Fibroblast of skin of left quadriceps (primary cell): Measurements from ENCODE around the gene GRB10.

Experiments used
- DNase-seq, 2 experiments: peaks; one replicate each; pipeline ENCODE4 v3.0.0-alpha.2; 2013; ENCODE audit warnings: low read depth in 2 of 2

The GRB10 gene

DNA sequence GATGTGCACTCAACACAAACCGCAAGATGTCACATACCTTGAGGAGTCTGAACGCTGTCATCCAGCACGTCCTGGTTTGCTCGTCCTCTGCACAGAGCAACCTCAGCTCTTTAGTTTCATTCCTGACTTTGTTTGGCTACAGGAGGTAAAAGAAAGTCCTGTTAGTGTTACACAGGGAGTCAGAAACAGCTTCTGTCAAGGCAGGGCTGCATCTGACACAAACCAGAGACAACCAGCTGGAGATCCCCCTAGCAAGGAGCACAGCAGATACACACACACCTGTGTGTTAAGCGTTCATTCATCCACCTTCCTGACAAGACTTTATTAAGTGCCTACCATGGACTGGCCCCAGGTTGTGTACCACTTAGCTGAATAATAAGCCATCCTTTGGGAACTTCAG is 170.0 kb downstream of the GRB10 start:
- DNase-seq: no peak

DNA sequence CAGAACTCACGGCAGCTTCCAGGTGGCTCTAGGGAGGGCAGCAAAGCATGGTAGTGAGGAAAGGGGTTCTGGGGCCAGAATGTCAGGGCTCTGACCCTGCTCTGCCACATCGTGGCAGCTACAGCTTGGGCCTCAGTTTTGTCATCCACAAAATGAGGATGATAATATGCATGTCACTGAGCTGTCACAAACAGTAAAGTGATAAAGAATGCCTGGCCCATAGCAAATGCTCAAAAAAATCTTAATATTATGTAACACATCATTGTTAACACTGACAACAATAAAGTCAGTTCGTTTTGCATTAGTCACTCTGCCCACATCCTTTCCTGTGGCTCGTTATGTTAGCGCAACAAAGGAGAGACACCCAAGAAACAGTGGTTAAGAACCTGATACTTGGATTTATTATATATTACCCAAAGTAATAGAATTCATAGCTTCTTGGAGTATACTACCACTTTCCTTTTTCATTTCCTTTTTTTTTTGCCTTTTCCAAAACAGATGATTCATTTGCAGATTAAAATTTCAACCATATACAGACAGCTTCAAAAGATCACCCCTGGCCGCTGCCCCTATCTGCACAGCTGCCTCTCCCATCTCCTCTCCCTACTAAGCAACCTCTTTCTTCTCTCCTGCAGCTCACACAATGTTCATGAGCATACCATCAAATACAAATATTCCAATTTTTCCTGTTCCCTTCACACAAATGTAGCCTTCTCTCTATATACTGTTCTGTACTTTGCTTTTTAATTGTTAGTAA is 172.0 kb downstream of the GRB10 start:
- DNase-seq: peak; percentile 10 to 15

DNA sequence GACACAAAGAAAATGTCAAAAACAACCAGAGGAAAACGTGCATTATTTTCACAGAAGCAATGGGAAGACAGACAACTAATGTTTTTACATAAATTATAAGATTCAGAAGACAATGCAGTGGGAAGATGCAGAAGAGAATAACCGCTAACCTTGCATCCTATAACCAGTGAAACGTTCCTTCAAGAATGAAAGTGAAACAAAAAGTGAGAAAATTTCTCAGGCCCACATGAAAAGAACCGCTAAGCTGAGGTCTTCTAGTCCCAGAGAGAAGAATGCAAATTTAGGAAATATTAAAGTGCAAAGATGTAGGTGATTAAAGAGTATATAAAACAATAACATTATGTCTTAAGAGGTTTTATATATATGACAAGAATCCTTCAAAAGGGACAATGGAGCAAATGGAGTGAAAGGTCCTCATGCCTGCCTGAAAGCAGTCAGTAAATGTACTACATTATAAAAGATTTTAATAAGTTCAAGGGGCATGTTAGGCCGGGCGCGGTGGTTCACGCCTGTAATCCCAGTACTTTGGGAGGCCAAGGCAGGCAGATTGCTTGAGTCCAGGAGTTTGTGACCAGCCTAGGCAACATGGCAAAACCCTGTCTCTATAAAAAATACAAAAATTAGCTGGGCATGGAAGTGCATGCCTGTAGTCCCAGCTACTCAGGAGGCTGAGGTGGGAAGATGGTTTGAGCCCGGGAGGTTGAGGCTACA is 174.3 kb downstream of the GRB10 start:
- DNase-seq: no peak

DNA sequence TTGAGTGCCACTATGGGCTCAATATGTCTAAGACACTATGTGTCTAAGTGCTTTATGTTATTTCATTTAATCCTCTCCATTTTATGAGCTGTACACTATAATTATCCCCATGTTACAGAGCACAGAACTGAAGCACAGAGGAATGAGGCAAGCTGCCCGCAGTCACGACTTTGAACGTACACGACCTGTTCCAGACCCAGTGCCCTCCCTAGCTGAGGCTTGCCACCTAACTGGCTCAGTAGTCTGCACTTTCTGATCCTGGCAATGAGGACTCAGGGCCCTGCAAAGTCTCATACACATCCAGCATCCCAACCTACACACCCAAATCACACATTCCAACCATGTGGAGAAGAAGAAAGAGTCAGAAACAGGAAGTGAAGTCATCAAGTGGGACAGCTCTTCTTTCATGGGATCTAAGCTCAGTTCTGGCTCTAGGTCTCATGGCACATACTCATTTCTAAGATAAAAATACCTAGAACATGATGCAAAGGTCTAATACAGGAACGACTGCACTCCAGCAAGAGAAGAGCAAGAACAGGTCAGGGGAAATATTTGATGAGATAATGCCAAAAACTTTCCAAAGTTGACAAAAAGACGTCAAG is 175.1 kb downstream of the GRB10 start:
- DNase-seq: no peak

DNA sequence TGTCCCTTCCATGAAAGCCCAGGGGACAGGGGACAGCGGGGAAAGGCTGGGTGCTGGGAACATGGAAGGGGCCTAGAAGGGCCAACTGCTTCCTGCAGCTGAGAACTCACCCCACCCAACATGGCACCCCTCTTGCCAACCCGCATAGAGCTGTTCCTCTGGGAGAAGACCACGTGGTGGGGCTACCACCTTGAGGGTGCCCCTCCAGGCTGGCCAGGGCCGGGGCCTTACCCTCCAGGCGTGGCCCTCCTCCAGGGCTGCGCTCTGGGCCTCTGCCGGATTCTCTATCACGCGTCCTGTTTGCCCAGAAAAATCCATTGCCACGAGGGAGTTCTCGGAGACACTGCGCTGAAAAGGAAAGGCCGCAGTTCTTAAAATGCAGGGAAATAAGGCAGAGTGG is 177.6 kb downstream of the GRB10 start:
- DNase-seq: no peak

DNA sequence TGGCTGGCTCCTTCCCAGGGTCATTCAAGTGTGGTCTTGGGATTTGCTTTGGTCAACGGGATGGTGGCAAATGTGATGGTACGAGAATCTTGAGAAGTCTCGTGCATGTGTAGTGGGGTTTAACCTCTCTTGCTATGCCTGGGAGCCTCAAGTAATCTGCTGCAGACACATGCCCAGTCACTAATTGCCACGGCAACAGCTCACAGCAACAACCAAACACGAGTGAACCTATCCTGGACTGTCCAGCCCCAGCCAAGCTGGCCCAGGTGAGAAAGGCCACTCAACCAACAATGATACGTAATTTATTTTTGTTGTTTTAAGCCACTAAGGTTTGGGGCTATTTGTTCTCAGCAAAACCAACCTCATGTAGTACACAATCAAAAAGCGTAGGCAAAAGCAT is 179.4 kb downstream of the GRB10 start:
- DNase-seq: no peak

DNA sequence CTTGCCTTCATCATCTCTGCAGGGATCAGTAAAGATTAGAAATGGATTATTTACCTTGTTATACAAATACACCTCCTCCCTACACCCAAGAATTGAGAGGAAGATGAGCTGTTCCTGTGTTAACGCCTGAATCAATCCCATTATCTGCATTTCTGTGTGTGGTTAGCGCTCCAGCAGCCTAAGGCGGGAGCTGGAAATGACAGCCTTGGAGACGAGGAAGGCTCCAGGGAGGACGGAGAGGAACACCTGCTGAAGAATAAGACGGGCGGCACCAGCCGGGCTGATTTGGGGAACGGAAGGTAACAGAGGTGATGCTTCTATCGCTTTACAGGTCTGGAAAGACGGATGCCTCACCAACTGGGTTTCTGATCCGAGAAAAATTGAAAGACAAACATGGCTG is 183.3 kb downstream of the GRB10 start:
- no peak for DNase-seq

DNA sequence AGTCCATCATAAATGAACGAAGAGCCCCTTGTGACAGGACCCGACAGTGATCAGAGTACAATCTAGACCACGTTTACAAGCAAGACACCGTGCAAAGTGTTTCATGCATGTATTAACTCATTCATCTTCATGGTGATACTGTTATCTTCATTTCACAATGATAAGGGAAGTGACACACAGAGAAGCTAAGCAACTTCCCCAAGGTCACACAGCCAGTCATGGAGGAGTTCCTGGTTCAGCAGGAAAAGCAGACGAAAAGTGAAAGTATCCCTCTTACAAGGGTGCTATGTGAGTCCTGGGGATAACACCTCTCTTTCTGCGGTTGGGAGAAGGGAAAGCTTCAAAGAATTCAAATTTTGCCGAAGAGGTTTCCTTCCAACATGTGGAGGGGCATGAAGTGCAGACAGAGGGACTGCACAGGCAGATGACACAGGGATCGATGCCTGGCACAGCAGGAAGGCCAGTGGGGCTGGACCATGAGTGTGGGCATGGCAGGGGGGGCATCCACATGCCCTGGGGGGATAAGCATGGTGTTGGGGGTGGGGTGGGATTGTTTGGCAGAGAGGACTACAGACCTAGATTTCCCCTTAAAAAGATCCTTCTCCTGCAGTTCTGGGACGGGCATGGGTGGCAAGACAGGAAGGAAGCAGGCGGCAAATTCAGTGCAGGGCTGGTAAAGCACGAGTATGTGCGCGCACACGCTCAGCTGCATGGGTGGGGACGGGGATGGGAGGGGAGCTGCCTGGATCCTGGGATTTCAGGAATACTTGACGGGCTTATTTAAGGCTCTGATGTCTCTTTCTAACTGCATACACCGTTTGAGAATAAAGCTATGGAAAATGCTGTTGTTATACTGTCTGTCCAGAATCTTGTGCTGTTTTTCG is 184.0 kb downstream of the GRB10 start:
- no peak for DNase-seq

DNA sequence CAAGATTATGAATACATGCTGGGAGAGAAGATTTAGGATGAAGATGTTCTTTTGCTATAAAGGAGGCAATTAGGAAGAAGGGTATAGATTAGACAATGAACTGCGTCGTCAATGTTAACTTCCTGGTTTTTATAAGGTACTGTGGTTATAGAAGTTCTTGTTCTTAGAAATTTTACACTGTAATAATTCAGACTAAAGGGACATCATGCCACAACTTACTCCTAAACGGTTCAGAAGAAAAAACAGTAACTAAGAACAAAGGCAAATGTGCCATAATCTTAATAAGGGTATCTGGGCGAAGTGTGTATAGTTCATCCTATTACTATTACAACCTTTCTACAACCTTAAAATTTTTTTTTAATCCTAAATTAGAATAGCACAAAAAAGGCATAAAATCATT is 186.2 kb downstream of the GRB10 start:
- DNase-seq: no peak

DNA sequence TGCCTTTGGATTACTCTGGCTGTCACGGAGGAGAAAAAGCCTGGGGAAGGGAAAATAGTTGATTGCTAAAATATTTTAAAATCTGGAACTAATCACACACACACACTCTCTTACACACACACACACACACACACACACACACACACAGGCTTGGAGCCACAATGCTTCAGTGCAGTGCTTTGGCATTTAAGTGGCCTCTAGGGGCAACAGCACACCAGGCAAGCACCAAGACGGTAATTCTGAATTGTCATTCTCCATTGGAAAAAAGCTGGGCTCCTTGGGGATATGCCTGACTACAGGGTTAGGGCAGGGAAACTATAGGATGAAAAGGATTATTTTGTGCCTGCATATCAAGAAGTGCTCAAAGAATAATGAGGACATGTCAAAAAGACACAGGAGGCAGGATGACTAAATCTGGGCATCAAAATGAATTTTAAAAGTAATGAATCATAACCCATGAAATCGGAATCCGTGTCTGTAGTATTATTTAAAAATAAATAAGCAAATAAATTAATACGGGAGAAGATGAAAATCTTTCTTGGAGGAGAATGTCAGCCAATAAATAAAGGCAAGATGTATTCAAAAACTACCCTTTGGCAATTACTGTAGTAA is 187.1 kb downstream of the GRB10 start:
- DNase-seq: peak; percentile 19 to 22

DNA sequence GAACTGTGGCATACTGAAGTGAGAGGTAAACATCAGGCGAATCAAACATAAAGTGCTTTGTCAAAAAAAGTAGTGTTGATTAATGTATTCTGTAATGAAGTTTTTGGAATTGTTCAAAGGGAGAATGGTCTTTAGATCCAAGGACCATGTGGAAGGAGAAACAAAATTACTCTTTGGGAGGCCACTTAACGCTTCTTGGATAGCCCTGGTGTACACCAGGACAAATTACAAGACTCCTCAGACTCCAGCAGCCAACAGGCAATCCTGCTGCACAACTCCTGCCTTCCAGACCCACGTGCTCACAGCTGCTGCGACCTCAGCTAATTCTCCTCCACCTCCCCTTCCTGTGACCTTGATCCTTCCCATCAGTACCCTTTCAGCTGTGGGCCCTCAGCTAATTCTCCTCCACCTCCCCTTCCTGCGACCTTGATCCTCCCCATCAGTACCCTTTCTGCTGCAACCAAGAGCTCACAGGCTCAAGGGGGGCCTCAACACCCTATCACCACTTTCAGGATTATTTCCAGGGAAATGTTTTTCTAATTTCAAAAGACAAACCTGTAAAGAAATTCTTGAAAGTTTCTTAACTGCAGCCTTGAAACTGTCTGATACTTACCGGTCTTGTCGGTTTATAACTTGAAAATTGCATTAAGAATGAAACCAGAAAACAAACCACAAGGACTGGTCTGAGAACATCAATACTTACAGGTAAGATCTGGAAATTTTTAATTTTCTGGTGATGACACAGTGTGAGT is 187.8 kb downstream of the GRB10 start:
- DNase-seq: no peak

DNA sequence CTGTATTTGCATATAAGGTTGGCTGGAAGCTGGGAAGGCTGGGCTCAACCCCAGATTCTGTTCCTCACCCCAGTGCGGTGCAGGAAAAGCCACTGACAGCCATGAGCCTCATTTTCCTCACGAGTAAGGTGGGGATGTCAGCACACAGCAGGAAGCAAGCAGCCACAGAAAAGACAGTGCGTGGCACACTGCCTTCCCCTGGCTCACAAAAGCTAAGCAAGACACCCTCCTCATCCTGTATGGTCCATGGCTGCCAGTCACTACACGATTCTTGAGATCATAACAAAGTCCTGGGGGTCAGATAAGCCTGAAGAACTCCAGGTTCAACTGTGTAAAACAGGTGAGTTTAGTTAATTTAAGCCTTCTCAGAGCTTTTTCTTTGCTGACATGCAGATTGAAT is 188.6 kb downstream of the GRB10 start:
- DNase-seq: no peak

DNA sequence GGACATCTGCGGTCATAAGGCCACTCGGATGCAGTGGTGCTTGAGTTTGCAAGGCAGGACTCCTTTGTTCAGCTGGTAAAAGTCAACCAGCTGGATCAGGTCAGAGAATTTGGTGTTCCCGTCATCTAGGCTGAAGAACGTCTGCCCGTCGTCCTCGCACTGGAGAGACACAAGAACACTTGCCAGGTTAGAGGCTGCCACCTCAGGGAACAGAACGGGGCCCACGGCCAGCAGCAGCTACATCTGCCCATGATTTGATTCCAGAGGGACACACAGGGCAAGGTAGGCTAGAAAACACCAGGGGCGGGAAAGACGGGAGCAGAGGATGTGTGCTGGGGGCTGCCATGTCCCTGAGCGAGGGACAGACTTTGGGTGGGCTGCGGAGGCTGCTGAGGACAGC is 189.8 kb downstream of the GRB10 start:
- no peak for DNase-seq

DNA sequence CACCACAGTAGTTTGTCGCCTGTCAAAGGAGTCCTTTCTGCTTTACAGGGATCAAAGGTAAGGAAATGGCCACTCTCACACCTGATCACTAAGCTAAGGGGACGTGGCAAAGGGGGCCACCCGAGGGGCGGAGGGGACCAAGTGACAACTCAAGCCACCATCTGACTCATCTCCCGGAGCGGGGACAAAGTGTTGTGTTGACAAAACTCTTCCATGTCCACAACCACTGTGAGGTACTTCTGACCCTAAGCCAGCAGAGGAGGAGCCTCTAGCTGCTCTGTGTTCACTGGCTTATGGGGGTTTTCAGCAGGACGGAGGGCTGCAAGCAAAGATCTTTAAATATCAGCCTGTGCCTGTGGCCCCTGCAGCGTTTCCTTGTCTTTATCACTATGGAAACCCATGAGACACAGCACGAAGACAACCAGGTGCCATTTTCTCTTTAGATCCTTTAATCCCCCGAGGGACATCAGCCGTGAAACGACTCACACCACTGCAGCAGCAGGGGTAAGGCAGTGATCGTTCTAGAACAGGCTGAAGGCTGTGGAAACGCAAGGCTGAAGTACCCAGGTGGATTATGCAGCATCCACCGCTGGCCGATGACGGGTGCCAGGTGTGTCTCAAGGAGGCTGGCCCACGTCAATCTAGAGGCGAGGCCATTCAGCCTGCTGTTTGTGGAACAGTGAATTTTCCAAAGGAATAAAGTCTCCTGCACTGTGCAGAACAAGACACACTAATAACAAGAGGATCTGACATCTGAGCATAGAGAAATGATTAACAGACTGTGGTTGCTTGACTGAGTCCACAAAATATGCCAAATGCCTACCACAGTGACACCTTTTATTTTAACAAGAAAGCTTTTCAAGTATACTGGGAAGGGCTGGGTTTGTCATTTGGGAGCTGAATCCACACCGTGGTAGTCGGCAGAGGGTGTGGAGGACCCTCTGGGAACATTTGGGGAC is 190.9 kb downstream of the GRB10 start:
- DNase-seq: no peak

DNA sequence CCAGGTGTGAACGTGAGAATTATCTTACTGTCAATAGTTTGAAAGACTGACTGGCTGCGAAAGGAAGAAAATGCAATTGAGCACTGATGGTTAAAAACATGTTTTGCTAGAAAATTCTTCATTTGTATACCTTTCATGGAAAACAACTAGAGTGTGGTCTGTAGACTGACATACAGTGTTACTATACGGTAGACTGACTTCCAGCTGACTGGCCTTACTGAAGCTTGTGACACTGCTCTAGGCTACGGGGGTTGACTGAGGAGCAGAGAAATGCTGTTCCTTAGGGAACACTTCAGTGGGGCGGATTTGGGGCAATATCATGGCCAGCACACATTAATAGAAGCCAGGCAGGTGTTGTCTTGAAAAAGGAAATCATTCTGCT is 191.6 kb downstream of the GRB10 start:
- no peak for DNase-seq

DNA sequence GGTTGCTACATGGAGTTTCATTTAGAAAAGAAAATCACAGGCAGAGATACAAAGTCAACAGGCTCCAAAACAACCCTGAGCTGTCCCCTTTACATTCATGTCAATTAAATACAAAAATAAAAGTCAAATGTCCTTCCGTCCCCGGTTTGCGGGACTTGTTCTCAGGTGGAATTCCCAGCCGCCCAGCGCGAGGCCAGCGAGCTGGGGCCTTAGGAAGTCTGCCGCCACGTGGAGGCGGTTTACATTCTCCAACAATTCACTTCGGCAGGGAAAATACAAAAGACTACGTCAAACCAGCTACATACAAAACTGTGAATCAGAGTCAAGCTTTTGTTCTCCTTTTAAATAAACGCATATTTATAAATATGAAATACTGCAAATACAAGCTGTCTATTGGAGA is 192.2 kb downstream of the GRB10 start:
- no peak for DNase-seq

DNA sequence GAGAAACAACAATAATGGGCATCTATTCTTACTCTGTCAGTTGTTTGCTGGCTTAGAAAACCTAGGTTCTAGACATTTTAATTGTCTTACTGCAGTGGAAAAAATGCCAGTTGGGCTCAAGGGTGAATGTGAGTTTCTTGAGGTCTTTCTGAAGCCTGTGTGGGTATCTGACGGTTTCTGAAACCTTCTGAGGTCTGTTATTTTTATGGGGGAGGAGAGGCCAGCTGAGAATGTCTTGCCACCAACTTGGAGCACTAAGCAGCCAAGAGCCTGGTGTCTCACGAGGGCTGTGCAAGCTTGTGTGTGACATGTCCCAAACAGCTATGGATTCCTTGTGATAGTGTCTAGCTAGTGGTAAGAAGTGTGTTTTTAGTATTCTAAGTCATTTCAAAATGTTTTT is 193.3 kb downstream of the GRB10 start:
- no peak for DNase-seq

DNA sequence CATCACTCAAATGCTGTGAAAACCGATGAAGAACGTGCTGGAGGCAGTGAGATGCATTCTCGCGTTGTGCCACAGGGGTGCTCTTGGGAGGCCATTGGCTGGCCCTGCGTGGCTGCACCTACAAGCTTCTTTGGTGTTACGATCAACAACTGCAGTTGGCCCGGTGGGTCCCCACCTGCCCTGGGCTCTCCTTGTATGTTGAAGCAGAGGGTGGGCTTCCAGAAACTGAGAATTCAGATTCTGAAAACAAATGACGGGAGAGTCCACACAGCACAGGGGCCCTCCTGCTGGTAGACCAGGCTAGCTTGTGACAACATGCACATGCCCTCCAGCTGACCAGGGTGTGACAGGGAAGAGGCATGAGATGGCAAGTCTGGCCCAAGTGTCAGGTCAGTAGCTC is 193.8 kb downstream of the GRB10 start:
- DNase-seq: no peak

DNA sequence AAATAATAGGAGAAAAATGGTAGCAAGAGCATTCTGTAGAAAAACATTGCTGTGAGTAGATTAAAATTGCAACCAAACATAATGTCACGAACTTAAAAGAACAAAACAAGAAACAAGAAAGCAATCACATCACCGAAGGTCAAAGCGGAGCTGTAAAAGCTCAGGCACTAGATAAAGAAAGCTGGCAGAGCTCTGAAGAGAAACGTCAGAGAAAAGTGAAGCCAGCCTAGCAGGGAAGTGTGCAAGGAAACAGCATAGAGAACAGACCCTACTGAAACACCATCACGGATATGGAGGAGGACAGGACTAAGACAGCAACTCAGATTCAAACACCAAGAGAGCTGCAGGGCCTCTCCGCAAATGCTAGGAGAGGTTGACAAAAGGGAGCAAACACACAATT is 195.0 kb downstream of the GRB10 start:
- DNase-seq: no peak
